Activated CD4-positive, alpha-beta memory T cell treated with anti-CD3 and anti-CD28 coated beads for 36 hours (primary cell): ENCODE data around the gene CNOT2. TPM values are rescaled to one million over a fixed set of nuclear protein-coding genes. Genes with fewer than 3 reads are reported as not detected.

Source experiments
- CTCF ChIA-PET: fragments of 350-600 bp; sonication (Branson Sonifier 250); formaldehyde crosslinking; loops from one replicate; lab custom pipeline; 2021; ENCODE audit warnings: antibody characterized with exemption, inconsistent platforms; lab: Charles Lee
- POLR2A ChIA-PET: fragments of 350-600 bp; sonication (Branson Sonifier 250); formaldehyde crosslinking; loops from one replicate; lab custom pipeline; 2021; ENCODE audit warnings: antibody characterized with exemption; lab: Charles Lee
- DNase-seq: peaks from one replicate; pipeline ENCODE4 v3.0.0-alpha.2; 2020
- H3K27ac Mint-ChIP-seq: one replicate; pipeline ENCODE4 v1.8.0; 2021; ENCODE audit warnings: mixed read lengths
- H3K27me3 Mint-ChIP-seq: one replicate; pipeline ENCODE4 v1.8.0; 2021; ENCODE audit warnings: mixed read lengths
- H3K36me3 Mint-ChIP-seq: one replicate; pipeline ENCODE4 v1.8.0; 2021; ENCODE audit warnings: mixed read lengths
- H3K4me1 Mint-ChIP-seq: one replicate; pipeline ENCODE4 v1.8.0; 2021; ENCODE audit warnings: low read depth, mixed read lengths
- H3K4me3 Mint-ChIP-seq: one replicate; pipeline ENCODE4 v1.8.0; 2021; ENCODE audit warnings: mild to moderate bottlenecking, mixed read lengths
- H3K9me3 Mint-ChIP-seq: one replicate; pipeline ENCODE4 v1.8.0; 2021; ENCODE audit warnings: mixed read lengths
- intact Hi-C: fragments of 100-400 bp; cut with micrococcal nuclease; formaldehyde crosslinking; loops from one replicate; pipeline ENCODE4 v1.15.1; 2023
- total RNA-seq, 2 experiments: library from RNA; stranded (reverse); gene quantifications; one replicate each; pipeline ENCODE4 v1.2.3, GENCODE V29; 2021

The CNOT2 gene
- total RNA-seq, result 10 to 100 TPM; 58.4 to 58.5 TPM

GRCh38 chr12:70242695-70243509 is at the start of gene CNOT2:
Gene CNOT2, plus strand, starts transcription at chr12:70243433. Its CDS starts 34,794 bp downstream, at chr12:70278227.
- H3K4me1 Mint-ChIP-seq, result peaks cover 55% of the 10 kb centered on the region
- peak within 1 kb of the TSS; percentile 99 for H3K4me3 Mint-ChIP-seq
- H3K36me3 Mint-ChIP-seq, result peaks cover 42% of the 10 kb centered on the region
- no peaks in the 10 kb centered on the region for H3K27me3 Mint-ChIP-seq
- ChIA-PET CTCF (interaction anchor here (1.3 kb wide), 1 partner anchor 123 kb away, joined by 4 read pairs; the partner anchor contains the start of gene KCNMB4), POLR2A (interaction anchor here (1.0 to 1.5 kb wide), 3 partner anchors 16 to 124 kb away, joined by 3 to 4 read pairs (median 3); no protein-coding TSS in a partner anchor)
- H3K27ac Mint-ChIP-seq, result peak within 1 kb of the TSS; percentile 100
- intact Hi-C loops, result loop anchor here (1.0 to 10.0 kb wide), 10 partner anchors 24 to 1592 kb away; partner anchors contain the start of genes CCT2, CPSF6, KCNMB4 and RAB21
- peak; percentile 94 for DNase-seq
- H3K9me3 Mint-ChIP-seq, result no peaks in the 10 kb centered on the region

- H3K27me3 Mint-ChIP-seq, result peaks cover 2% of the 10 kb centered on the region
- ChIA-PET POLR2A (no interaction called here), CTCF (no interaction called here)
- no peaks in the 10 kb centered on the region for H3K9me3 Mint-ChIP-seq
- DNase-seq, result no peak
- H3K27ac Mint-ChIP-seq, result no peak overlapping the region
- intact Hi-C loops, result no loop called here
- no peaks in the 10 kb centered on the region for H3K36me3 Mint-ChIP-seq
- no peaks in the 10 kb centered on the region for H3K4me1 Mint-ChIP-seq
- no peak overlapping the region for H3K4me3 Mint-ChIP-seq
Measured at GRCh38 chr12:70194076-70194475, 49.2 kb upstream of the CNOT2 start.

- Mint-ChIP-seq H3K27ac (no peak overlapping the region), H3K4me1 (no peaks in the 10 kb centered on the region), H3K4me3 (no peak overlapping the region), H3K27me3 (peaks cover 2% of the 10 kb centered on the region), H3K36me3 (no peaks in the 10 kb centered on the region), H3K9me3 (no peaks in the 10 kb centered on the region)
- ChIA-PET POLR2A (no interaction called here), CTCF (no interaction called here)
- intact Hi-C loops, result no loop called here
- no peak for DNase-seq
Measured at GRCh38 chr12:70196811-70197281, 46.4 kb upstream of the CNOT2 start.

- Mint-ChIP-seq H3K36me3 (no peaks in the 10 kb centered on the region), H3K9me3 (no peaks in the 10 kb centered on the region), H3K4me3 (no peak overlapping the region), H3K27ac (no peak overlapping the region), H3K27me3 (peaks cover 2% of the 10 kb centered on the region), H3K4me1 (no peaks in the 10 kb centered on the region)
- CTCF ChIA-PET, result no interaction called here
- no peak for DNase-seq
- POLR2A ChIA-PET, result no interaction called here
- intact Hi-C loops, result no loop called here
Measured at GRCh38 chr12:70197345-70197744, 45.9 kb upstream of the CNOT2 start.

GRCh38 chr12:70213707-70214106 is 29.5 kb upstream of the CNOT2 start:
- Mint-ChIP-seq H3K9me3 (peaks cover 48% of the 10 kb centered on the region), H3K27ac (no peak overlapping the region), H3K36me3 (peaks cover 19% of the 10 kb centered on the region), H3K4me1 (no peaks in the 10 kb centered on the region), H3K27me3 (no peaks in the 10 kb centered on the region), H3K4me3 (no peak overlapping the region)
- intact Hi-C loops, result no loop called here
- ChIA-PET CTCF (interaction anchor here (0.6 kb wide), 2 partner anchors 62 to 312 kb away, joined by 3 read pairs; no protein-coding TSS in a partner anchor), POLR2A (no interaction called here)
- no peak for DNase-seq

GRCh38 chr12:70214972-70215617 is 28.1 kb upstream of the CNOT2 start:
- intact Hi-C loops, result no loop called here
- no peaks in the 10 kb centered on the region for H3K27me3 Mint-ChIP-seq
- CTCF ChIA-PET, result no interaction called here

GRCh38 chr12:70217416-70217815 is 25.8 kb upstream of the CNOT2 start:
- POLR2A ChIA-PET, result no interaction called here
- H3K36me3 Mint-ChIP-seq, result peaks cover 22% of the 10 kb centered on the region
- no peak for DNase-seq
- H3K4me3 Mint-ChIP-seq, result no peak overlapping the region
- H3K9me3 Mint-ChIP-seq, result peaks cover 21% of the 10 kb centered on the region
- H3K27ac Mint-ChIP-seq, result no peak overlapping the region
- H3K4me1 Mint-ChIP-seq, result no peaks in the 10 kb centered on the region
- CTCF ChIA-PET, result no interaction called here
- H3K27me3 Mint-ChIP-seq, result no peaks in the 10 kb centered on the region
- intact Hi-C loops, result no loop called here

More at GRCh38 chr12:70214972-70215617, 28.1 kb upstream of the CNOT2 start:
- Mint-ChIP-seq H3K36me3 (peaks cover 19% of the 10 kb centered on the region), H3K4me3 (no peak overlapping the region), H3K4me1 (no peaks in the 10 kb centered on the region), H3K9me3 (peaks cover 34% of the 10 kb centered on the region), H3K27ac (no peak overlapping the region)
- no peak for DNase-seq
- POLR2A ChIA-PET, result no interaction called here

GRCh38 chr12:70221626-70222025 is 21.6 kb upstream of the CNOT2 start:
- ChIA-PET POLR2A (no interaction called here), CTCF (interaction anchor here (0.7 kb wide), 1 partner anchor 122 kb away, joined by 3 read pairs; no protein-coding TSS in a partner anchor)
- no peak for DNase-seq
- Mint-ChIP-seq H3K9me3 (no peaks in the 10 kb centered on the region), H3K27ac (no peak overlapping the region), H3K4me1 (no peaks in the 10 kb centered on the region), H3K27me3 (no peaks in the 10 kb centered on the region), H3K36me3 (peaks cover 7% of the 10 kb centered on the region), H3K4me3 (no peak overlapping the region)
- intact Hi-C loops, result no loop called here

- Mint-ChIP-seq H3K27ac (no peak overlapping the region), H3K36me3 (no peaks in the 10 kb centered on the region), H3K4me3 (no peak overlapping the region), H3K9me3 (no peaks in the 10 kb centered on the region), H3K4me1 (no peaks in the 10 kb centered on the region), H3K27me3 (no peaks in the 10 kb centered on the region)
- no peak for DNase-seq
- CTCF ChIA-PET, result no interaction called here
- POLR2A ChIA-PET, result no interaction called here
- intact Hi-C loops, result no loop called here
Measured at GRCh38 chr12:70227911-70228310, 15.3 kb upstream of the CNOT2 start.

GRCh38 chr12:70230934-70231606 is 12.2 kb upstream of the CNOT2 start:
- no peak overlapping the region for H3K4me3 Mint-ChIP-seq
- H3K27ac Mint-ChIP-seq, result no peak overlapping the region
- no peaks in the 10 kb centered on the region for H3K4me1 Mint-ChIP-seq
- ChIA-PET CTCF (no interaction called here), POLR2A (no interaction called here)
- no peaks in the 10 kb centered on the region for H3K36me3 Mint-ChIP-seq
- no peaks in the 10 kb centered on the region for H3K27me3 Mint-ChIP-seq
- intact Hi-C loops, result no loop called here
- H3K9me3 Mint-ChIP-seq, result peaks cover 8% of the 10 kb centered on the region
- no peak for DNase-seq

GRCh38 chr12:70236990-70237389 is 6.2 kb upstream of the CNOT2 start:
- DNase-seq, result no peak
- Mint-ChIP-seq H3K27me3 (no peaks in the 10 kb centered on the region), H3K36me3 (peaks cover 31% of the 10 kb centered on the region), H3K4me3 (no peak overlapping the region), H3K27ac (no peak overlapping the region), H3K9me3 (peaks cover 8% of the 10 kb centered on the region), H3K4me1 (peaks cover 18% of the 10 kb centered on the region)
- intact Hi-C loops, result no loop called here
- CTCF ChIA-PET, result no interaction called here
- POLR2A ChIA-PET, result no interaction called here

- Mint-ChIP-seq H3K9me3 (no peaks in the 10 kb centered on the region), H3K27me3 (no peaks in the 10 kb centered on the region), H3K27ac (no peak overlapping the region), H3K36me3 (peaks cover 49% of the 10 kb centered on the region), H3K4me3 (no peak overlapping the region), H3K4me1 (peaks cover 35% of the 10 kb centered on the region)
- DNase-seq, result no peak
- intact Hi-C loops, result loop anchor here (5.0 to 10.0 kb wide), 4 partner anchors 67 to 1594 kb away; partner anchors contain the start of genes CCT2, RAB21 and TBC1D15
- ChIA-PET POLR2A (no interaction called here), CTCF (interaction anchor here (0.6 kb wide), 2 partner anchors 254 to 496 kb away, joined by 3 read pairs; no protein-coding TSS in a partner anchor)
Measured at GRCh38 chr12:70240673-70241072, 2.6 kb upstream of the CNOT2 start.
